Thoracic aorta (tissue), 2 donors: ENCODE data around the gene TNNT2. TPM values are rescaled to one million over a fixed set of nuclear protein-coding genes. Genes with fewer than 3 reads are reported as not detected.

ENCODE experiments used
- ATAC-seq: fragments of 150-250 bp; one replicate; pipeline ENCODE4 v1.8.0; 2017; ENCODE audit warnings: low read depth; ENCODE audit not compliant: insufficient number of reproducible peaks, low FRiP score
- DNase-seq: peaks from one replicate; pipeline ENCODE4 v3.0.0-alpha.2; 2020; ENCODE audit warnings: low spot score
- H3K27ac ChIP-seq, 2 donors: fragments of 200-600 bp; sonication (generic); 1 replicate in 1 of 2; 2 replicates in 1 of 2; pipeline ENCODE4 v1.5.1; 2016; ENCODE audit warnings: mild to moderate bottlenecking in 2 of 2, moderate library complexity in 2 of 2
- H3K27me3 ChIP-seq: fragments of 200-600 bp; sonication (generic); replicated peaks from 2 replicates; pipeline ENCODE4 v1.6.0; 2016; ENCODE audit warnings: mild to moderate bottlenecking; ENCODE audit not compliant: insufficient read depth
- H3K36me3 ChIP-seq: fragments of 200-600 bp; sonication (generic); one replicate; pipeline ENCODE4 v1.5.1; 2016
- H3K4me1 ChIP-seq, 2 donors: fragments of 200-600 bp; sonication (generic); 1 replicate in 1 of 2; 2 replicates in 1 of 2; pipeline versions ENCODE4 v1.5.1 to v1.6.0; 2016; ENCODE audit warnings: low read depth in 2 of 2, mild to moderate bottlenecking in 1 of 2; ENCODE audit not compliant: control insufficient read depth in 1 of 2
- H3K4me3 ChIP-seq: fragments of 200-600 bp; sonication (generic); 2 replicates; pipeline ENCODE4 v1.5.1; 2016; ENCODE audit warnings: mild to moderate bottlenecking
- H3K9me3 ChIP-seq: fragments of 200-600 bp; sonication (generic); 2 replicates; pipeline ENCODE4 v1.5.1; 2016
- CTCF ChIP-seq: fragments of 200-600 bp; sonication (generic); IDR thresholded peaks from one replicate; pipeline ENCODE4 v1.5.1; 2019; ENCODE audit warnings: antibody characterized with exemption
- total RNA-seq, 2 donors: library from RNA; depleted of rRNA; stranded (reverse); fragments of >200 nt; gene quantifications; one replicate each; pipeline versions ENCODE4 v1.1.0 to v1.2.3, GENCODE V29; 2016

TNNT2 gene
- total RNA-seq, 2 donors from 2014 or later = 0.21 TPM; not detected in 1

- no peak overlapping the region for H3K27ac ChIP-seq
- no peak overlapping the region for H3K4me3 ChIP-seq
- no peak for ATAC-seq
- H3K4me1 ChIP-seq = no peaks in the 10 kb centered on the region
- no peak for TF ChIP-seq CTCF
- no peaks in the 10 kb centered on the region for H3K9me3 ChIP-seq
- DNase-seq = no peak
- no peaks in the 10 kb centered on the region for H3K36me3 ChIP-seq
- no peaks in the 10 kb centered on the region for H3K27me3 ChIP-seq
Measured at GRCh38 chr1:201393076-201393475, 15.6 kb upstream of the TNNT2 start.

GRCh38 chr1:201391651-201392511 is 14.4 kb upstream of the TNNT2 start:
- no peak for TF ChIP-seq CTCF
- no peak overlapping the region for H3K4me3 ChIP-seq
- ATAC-seq (no peak), DNase-seq (no peak)
- no peaks in the 10 kb centered on the region for H3K9me3 ChIP-seq
- no peak overlapping the region for H3K27ac ChIP-seq
- no peaks in the 10 kb centered on the region for H3K36me3 ChIP-seq
- no peaks in the 10 kb centered on the region for H3K4me1 ChIP-seq
- no peaks in the 10 kb centered on the region for H3K27me3 ChIP-seq

- H3K4me3 ChIP-seq = no peak overlapping the region
- no peaks in the 10 kb centered on the region for H3K4me1 ChIP-seq
- H3K36me3 ChIP-seq = no peaks in the 10 kb centered on the region
- no peaks in the 10 kb centered on the region for H3K27me3 ChIP-seq
- DNase-seq (no peak), ATAC-seq (no peak)
- no peak overlapping the region for H3K27ac ChIP-seq
- no peaks in the 10 kb centered on the region for H3K9me3 ChIP-seq
- TF ChIP-seq CTCF = no peak
Measured at GRCh38 chr1:201391225-201391624, 13.7 kb upstream of the TNNT2 start.

GRCh38 chr1:201389051-201389450 is 11.6 kb upstream of the TNNT2 start:
- Histone ChIP-seq H3K27ac (no peak overlapping the region), H3K4me1 (no peaks in the 10 kb centered on the region), H3K9me3 (no peaks in the 10 kb centered on the region), H3K36me3 (no peaks in the 10 kb centered on the region), H3K4me3 (no peak overlapping the region), H3K27me3 (no peaks in the 10 kb centered on the region)
- ATAC-seq = no peak
- no peak for DNase-seq
- TF ChIP-seq CTCF = no peak

GRCh38 chr1:201386208-201386607 is 8.7 kb upstream of the TNNT2 start:
- no peaks in the 10 kb centered on the region for H3K4me1 ChIP-seq
- no peak for ATAC-seq
- no peak for DNase-seq
- no peak for TF ChIP-seq CTCF
- no peak overlapping the region for H3K27ac ChIP-seq
- H3K4me3 ChIP-seq = no peak overlapping the region
- no peaks in the 10 kb centered on the region for H3K36me3 ChIP-seq
- no peaks in the 10 kb centered on the region for H3K9me3 ChIP-seq
- H3K27me3 ChIP-seq = no peaks in the 10 kb centered on the region
